Endothelial cell (in vitro differentiated cells): ENCODE results near the gene MYO1D. TPM values are rescaled to one million over a fixed set of nuclear protein-coding genes. Genes with fewer than 3 reads are reported as not detected.

Source experiments
- DNase-seq: peaks from one replicate; pipeline ENCODE4 v3.0.0; 2021; ENCODE audit warnings: low spot score
- H3K27ac Mint-ChIP-seq: one replicate; pipeline ENCODE4 v1.8.0; 2021; ENCODE audit warnings: mixed read lengths, inconsistent platforms; ENCODE audit not compliant: unreplicated experiment
- H3K27me3 Mint-ChIP-seq: one replicate; pipeline ENCODE4 v1.8.0; 2021; ENCODE audit warnings: mild to moderate bottlenecking, moderate library complexity, mixed read lengths, inconsistent platforms; ENCODE audit not compliant: unreplicated experiment
- H3K36me3 Mint-ChIP-seq: one replicate; pipeline ENCODE4 v1.8.0; 2021; ENCODE audit warnings: mild to moderate bottlenecking, low read depth, mixed read lengths, inconsistent platforms; ENCODE audit not compliant: unreplicated experiment
- H3K4me1 Mint-ChIP-seq: one replicate; pipeline ENCODE4 v1.8.0; 2021; ENCODE audit warnings: mild to moderate bottlenecking, mixed read lengths, inconsistent platforms; ENCODE audit not compliant: unreplicated experiment
- H3K4me3 Mint-ChIP-seq: one replicate; pipeline ENCODE4 v1.8.0; 2021; ENCODE audit warnings: mild to moderate bottlenecking, mixed read lengths, inconsistent platforms; ENCODE audit not compliant: unreplicated experiment
- H3K9me3 Mint-ChIP-seq: one replicate; pipeline ENCODE4 v1.8.0; 2021; ENCODE audit warnings: mixed read lengths, inconsistent platforms; ENCODE audit not compliant: unreplicated experiment
- CTCF ChIP-seq: fragments of 200-600 bp; sonication (generic); IDR thresholded peaks from one replicate; pipeline ENCODE4 v1.5.0; 2021; ENCODE audit warnings: antibody characterized with exemption; ENCODE audit not compliant: unreplicated experiment
- total RNA-seq: library from RNA; stranded (reverse); fragmentation: NEBNext Ultra II Directional; extraction: Animal tissue kit (Norgen Biotek cat#: 25700); gene quantifications from one replicate; pipeline ENCODE4 v1.2.1, GENCODE V29; 2021; ENCODE audit not compliant: unreplicated experiment

MYO1D gene
- total RNA-seq, 1 donor from 2014 or later, result 26.4 TPM

- Mint-ChIP-seq H3K4me3 (no peak overlapping the region), H3K36me3 (no peaks in the 10 kb centered on the region), H3K9me3 (no peaks in the 10 kb centered on the region), H3K4me1 (no peaks in the 10 kb centered on the region), H3K27ac (no peak overlapping the region), H3K27me3 (peaks cover 3% of the 10 kb centered on the region)
- DNase-seq, result no peak
- no peak for TF ChIP-seq CTCF
Observed at GRCh38 chr17:32508926-32509325, 368.0 kb downstream of the MYO1D start.

GRCh38 chr17:32504166-32504990 is 372.5 kb downstream of the MYO1D start:
- Mint-ChIP-seq H3K4me1 (no peaks in the 10 kb centered on the region), H3K9me3 (no peaks in the 10 kb centered on the region), H3K27ac (no peak overlapping the region), H3K27me3 (peaks cover 3% of the 10 kb centered on the region), H3K36me3 (no peaks in the 10 kb centered on the region), H3K4me3 (no peak overlapping the region)
- DNase-seq, result no peak
- TF ChIP-seq CTCF, result no peak

GRCh38 chr17:32503251-32504165 is 373.4 kb downstream of the MYO1D start:
- Mint-ChIP-seq H3K4me1 (no peaks in the 10 kb centered on the region), H3K9me3 (no peaks in the 10 kb centered on the region), H3K4me3 (no peak overlapping the region), H3K27ac (no peak overlapping the region), H3K36me3 (no peaks in the 10 kb centered on the region), H3K27me3 (peaks cover 3% of the 10 kb centered on the region)
- TF ChIP-seq CTCF, result no peak
- no peak for DNase-seq

GRCh38 chr17:32502710-32503109 is 374.2 kb downstream of the MYO1D start:
- Mint-ChIP-seq H3K27ac (no peak overlapping the region), H3K36me3 (no peaks in the 10 kb centered on the region), H3K4me1 (no peaks in the 10 kb centered on the region), H3K4me3 (no peak overlapping the region), H3K27me3 (peaks cover 5% of the 10 kb centered on the region), H3K9me3 (no peaks in the 10 kb centered on the region)
- no peak for TF ChIP-seq CTCF
- DNase-seq, result no peak
